ENCODE data around the gene MPC1.

Gene MPC1

DNA sequence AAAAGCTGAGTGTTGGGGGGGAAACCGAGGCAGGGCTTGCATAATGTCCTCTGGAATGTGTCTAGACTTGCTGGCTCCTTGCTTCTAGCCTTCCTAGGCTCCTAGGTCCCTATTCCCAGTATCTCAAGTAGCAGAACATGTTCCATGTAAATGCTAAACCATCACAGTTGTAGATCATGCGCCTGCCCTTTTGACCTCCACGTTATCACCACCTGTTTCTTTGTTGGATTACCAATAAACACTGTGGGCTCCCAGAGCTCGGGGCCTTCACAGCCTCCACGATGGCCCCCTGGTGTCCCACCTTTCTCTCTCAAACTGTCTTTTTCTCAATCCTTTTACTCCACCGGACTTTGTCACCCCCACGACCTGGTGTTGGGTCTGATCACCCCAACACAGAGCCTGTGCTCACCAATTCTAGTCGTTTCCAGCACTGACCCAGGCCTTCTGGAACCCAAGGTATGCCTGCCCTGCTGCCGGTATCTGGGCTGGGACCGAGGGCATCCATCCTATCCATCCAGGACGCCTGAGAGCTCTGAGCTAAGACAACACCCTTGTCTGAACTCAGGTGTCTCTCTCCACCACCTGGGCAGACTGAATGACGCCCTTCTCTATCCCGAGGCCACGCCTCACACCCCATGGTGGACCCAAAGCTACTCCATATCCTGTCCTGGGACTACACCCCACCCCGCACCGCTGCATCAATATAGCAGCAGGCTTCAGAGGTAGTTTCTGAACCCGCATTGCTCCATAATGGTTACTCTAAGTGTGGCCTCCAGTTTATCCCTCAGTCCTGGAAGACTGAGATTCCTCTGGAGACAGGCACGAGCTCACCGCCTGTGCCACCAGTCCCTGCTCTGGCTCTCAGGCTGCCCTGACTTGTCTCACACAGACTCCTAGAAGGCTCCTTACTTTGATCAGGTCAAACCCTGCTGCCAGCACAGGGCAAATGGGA, 65.2 kb downstream of the MPC1 start:
- DNase-seq (ENCODE audit: low read depth, low spot score), result no peak

- DNase-seq (ENCODE audit: low read depth, low spot score), result no peak
Measured at GRCh38 chr6:166315436-166315835, 67.3 kb downstream of the MPC1 start.
